Measurements from ENCODE around the gene GRXCR2.

GRCh38 chr5:145834554-145834916, 38.3 kb downstream of the GRXCR2 start:
- TF ChIP-seq CTCF (IDR thresholded peaks at IDR 0.05) (no peak), POLR2A (IDR thresholded peaks at IDR 0.05) (no peak)
